Kidney (tissue), 14 donors: Measurements from ENCODE around the gene MYEOV. TPM values are rescaled to one million over a fixed set of nuclear protein-coding genes. Genes with fewer than 3 reads are reported as not detected.

ENCODE experiments used
- DNase-seq, 5 donors: peaks; one replicate each; pipeline ENCODE4 v3.0.0-alpha.2; 2013 to 2020
- FAIRE-seq: peaks from 2 replicates; lab custom pipeline; 2012; peaks lifted over from hg19 to GRCh38; lab: Jason Lieb, UNC
- H3K27ac ChIP-seq, 2 donors: one replicate each; pipeline ENCODE4 v1.7.0; 2013; ENCODE audit warnings: low read depth in 2 of 2, low read length in 2 of 2, inconsistent platforms in 1 of 2
- H3K27me3 ChIP-seq: one replicate; pipeline ENCODE4 v1.7.1; 2013; ENCODE audit warnings: low read length, inconsistent platforms; ENCODE audit not compliant: control insufficient read depth, insufficient read depth
- H3K36me3 ChIP-seq, 3 donors: one replicate each; pipeline versions ENCODE4 v1.7.0 to v1.7.1; 2013; ENCODE audit warnings: low read length in 3 of 3, control low read depth in 1 of 3, inconsistent platforms in 1 of 3; ENCODE audit not compliant: insufficient read depth in 3 of 3, control insufficient read depth in 2 of 3
- H3K4me1 ChIP-seq, 3 donors: one replicate each; pipeline versions ENCODE4 v1.7.0 to v1.7.1; 2013; ENCODE audit warnings: low read length in 3 of 3, inconsistent platforms in 1 of 3, low read depth in 1 of 3; ENCODE audit not compliant: control insufficient read depth in 2 of 3, insufficient read depth in 2 of 3
- H3K4me3 ChIP-seq, 3 donors: one replicate each; pipeline versions ENCODE4 v1.7.0 to v1.8.1; 2013; ENCODE audit warnings: low read length in 3 of 3, control low read depth in 1 of 3, inconsistent platforms in 1 of 3
- H3K9ac ChIP-seq, 3 donors: one replicate each; pipeline versions ENCODE4 v1.7.0 to v1.7.1; 2013; ENCODE audit warnings: low read length in 3 of 3, control low read depth in 1 of 3, inconsistent platforms in 1 of 3
- H3K9me3 ChIP-seq, 3 donors: one replicate each; pipeline versions ENCODE4 v1.7.0 to v1.7.1; 2013; ENCODE audit warnings: low read length in 3 of 3, control low read depth in 1 of 3, inconsistent platforms in 1 of 3; ENCODE audit not compliant: control insufficient read depth in 2 of 3, insufficient read depth in 1 of 3
- intact Hi-C: fragments of 100-400 bp; cut with DNase I; formaldehyde crosslinking; loops from one replicate; pipeline ENCODE4 v1.11.1; 2022
- polyA plus RNA-seq: library from polyadenylated mRNA; stranded (reverse); fragments of 350-450 nt; fragmentation: Illumina TruSeq; extraction: RNeasy Lipid Tissue Mini Kit (QIAGEN cat#74804); gene quantifications from one replicate; pipeline ENCODE4 v1.2.3, GENCODE V29; 2014; ENCODE audit warnings: low read depth, low replicate concordance; ENCODE audit not compliant: insufficient read depth
- total RNA-seq: library from RNA; stranded (reverse); fragmentation: NEBNext Ultra II Directional; extraction: Animal tissue kit (Norgen Biotek cat#: 25700); gene quantifications from one replicate; pipeline ENCODE4 v1.2.1, GENCODE V29; 2021
- TF ChIP-seq, protein P1 (sequence below): IDR thresholded peaks from 3 replicates; pipeline ENCODE4 v1.5.1; 2012; ENCODE audit warnings: mild to moderate bottlenecking, moderate library complexity, borderline replicate concordance; ENCODE audit not compliant: insufficient read depth; ENCODE audit errors: extremely low read depth
- donor health status: control.
- donor health status: control.
- donor health status: control.
- donor health status: control.
- donor health status: control.
- donor health status: DM: yes; HTN: yes; CAD: no.
- donor health status: Normal renal cell carcinoma (clear cell type).

The MYEOV gene
- total and polyA plus RNA-seq, 2 donors from 2014 or later, result 2.6 TPM; not detected in 1

- Histone ChIP-seq H3K27ac (no peak overlapping the region), H3K36me3 (no peaks in the 10 kb centered on the region), H3K9ac (no peak overlapping the region), H3K4me1 (no peaks in the 10 kb centered on the region), H3K27me3 (no peaks in the 10 kb centered on the region), H3K9me3 (peaks cover 0 to 2% (median 0%) of the 10 kb centered on the region in 3 donors), H3K4me3 (no peak overlapping the region)
- TF ChIP-seq, protein P1, sequence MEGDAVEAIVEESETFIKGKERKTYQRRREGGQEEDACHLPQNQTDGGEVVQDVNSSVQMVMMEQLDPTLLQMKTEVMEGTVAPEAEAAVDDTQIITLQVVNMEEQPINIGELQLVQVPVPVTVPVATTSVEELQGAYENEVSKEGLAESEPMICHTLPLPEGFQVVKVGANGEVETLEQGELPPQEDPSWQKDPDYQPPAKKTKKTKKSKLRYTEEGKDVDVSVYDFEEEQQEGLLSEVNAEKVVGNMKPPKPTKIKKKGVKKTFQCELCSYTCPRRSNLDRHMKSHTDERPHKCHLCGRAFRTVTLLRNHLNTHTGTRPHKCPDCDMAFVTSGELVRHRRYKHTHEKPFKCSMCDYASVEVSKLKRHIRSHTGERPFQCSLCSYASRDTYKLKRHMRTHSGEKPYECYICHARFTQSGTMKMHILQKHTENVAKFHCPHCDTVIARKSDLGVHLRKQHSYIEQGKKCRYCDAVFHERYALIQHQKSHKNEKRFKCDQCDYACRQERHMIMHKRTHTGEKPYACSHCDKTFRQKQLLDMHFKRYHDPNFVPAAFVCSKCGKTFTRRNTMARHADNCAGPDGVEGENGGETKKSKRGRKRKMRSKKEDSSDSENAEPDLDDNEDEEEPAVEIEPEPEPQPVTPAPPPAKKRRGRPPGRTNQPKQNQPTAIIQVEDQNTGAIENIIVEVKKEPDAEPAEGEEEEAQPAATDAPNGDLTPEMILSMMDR, result no peak
- intact Hi-C loops, result no loop called here
- no peak for DNase-seq
- FAIRE-seq, result no peak
Observed at GRCh38 chr11:69344570-69345145, 50.7 kb downstream of the MYEOV start.

Other genes starting within 250 kb of the MYEOV start
- 22.4 TPM for gene TPCN2, start 245.2 kb upstream of the MYEOV start, total RNA-seq
- 12.9 TPM for gene TPCN2, start 245.2 kb upstream of the MYEOV start, polyA plus RNA-seq
- gene SMIM38, start 138.2 kb upstream of the MYEOV start, total RNA-seq, result 0.63 TPM
- gene SMIM38, start 138.2 kb upstream of the MYEOV start, polyA plus RNA-seq, result 0.19 TPM
- not detected for gene LINC01488, start 187.5 kb downstream of the MYEOV start, total RNA-seq
- not detected for gene LINC01488, start 187.5 kb downstream of the MYEOV start, polyA plus RNA-seq